MM.1S (cell line): Measurements from ENCODE around the gene KIF21B.

Experiments
- EZH2 ChIP-seq: fragments of 300-600 bp; sonication (generic); optimal IDR thresholded peaks from 2 replicates; pipeline ENCODE3; 2017; ENCODE audit warnings: low read depth, mild to moderate bottlenecking, antibody characterized with exemption, low read length, mixed read lengths
- TF ChIP-seq, protein P1 (sequence below): fragments of 300-600 bp; sonication (generic); IDR thresholded peaks from 2 replicates; pipeline ENCODE4 v1.5.1; 2016; ENCODE audit warnings: antibody characterized with exemption, low read length, mixed read lengths

DNA sequence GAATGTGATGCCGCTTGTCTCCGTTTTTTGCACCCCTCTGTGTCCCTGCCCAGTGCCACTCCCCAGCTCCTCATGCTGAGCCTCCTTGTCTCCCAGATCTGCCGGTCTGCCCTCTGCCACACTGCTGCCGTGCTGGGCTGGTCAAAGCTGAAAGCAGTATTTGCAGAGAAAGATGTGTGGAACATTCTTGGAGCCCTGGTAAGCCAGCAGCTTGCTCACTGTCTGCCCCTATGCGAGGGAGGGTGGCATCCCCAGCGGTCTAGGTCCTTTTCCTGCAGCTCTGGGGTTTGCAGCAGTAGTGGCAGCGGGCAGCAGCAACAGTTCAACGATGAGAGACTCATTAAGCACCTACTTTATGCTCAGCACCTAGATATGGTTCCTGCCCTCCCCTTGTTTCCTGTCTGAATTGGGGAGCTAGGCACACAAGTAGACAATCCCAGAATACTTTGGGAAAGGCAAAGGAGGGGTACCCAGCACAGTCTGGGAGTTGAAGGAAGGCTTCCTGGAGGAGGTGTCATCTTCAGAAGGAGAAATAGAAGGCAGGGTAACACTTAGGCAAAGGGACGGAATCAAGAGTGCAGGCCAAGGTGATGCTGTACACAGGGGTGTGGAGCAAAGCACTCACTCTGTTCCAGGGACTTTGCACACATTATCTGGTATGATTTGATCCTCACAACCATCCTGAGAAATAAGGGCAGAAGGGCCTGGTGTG, 63.1 kb downstream of the KIF21B start:
- TF ChIP-seq EZH2, result no peak
- TF ChIP-seq, protein P1, sequence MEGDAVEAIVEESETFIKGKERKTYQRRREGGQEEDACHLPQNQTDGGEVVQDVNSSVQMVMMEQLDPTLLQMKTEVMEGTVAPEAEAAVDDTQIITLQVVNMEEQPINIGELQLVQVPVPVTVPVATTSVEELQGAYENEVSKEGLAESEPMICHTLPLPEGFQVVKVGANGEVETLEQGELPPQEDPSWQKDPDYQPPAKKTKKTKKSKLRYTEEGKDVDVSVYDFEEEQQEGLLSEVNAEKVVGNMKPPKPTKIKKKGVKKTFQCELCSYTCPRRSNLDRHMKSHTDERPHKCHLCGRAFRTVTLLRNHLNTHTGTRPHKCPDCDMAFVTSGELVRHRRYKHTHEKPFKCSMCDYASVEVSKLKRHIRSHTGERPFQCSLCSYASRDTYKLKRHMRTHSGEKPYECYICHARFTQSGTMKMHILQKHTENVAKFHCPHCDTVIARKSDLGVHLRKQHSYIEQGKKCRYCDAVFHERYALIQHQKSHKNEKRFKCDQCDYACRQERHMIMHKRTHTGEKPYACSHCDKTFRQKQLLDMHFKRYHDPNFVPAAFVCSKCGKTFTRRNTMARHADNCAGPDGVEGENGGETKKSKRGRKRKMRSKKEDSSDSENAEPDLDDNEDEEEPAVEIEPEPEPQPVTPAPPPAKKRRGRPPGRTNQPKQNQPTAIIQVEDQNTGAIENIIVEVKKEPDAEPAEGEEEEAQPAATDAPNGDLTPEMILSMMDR, result no peak
